ENCODE measurements around the gene KAT6B.
"Not testable (repeated sequence)": the region's sequence is repeated elsewhere in the genome, so short reads cannot be mapped to it uniquely, and the experiment has no call there.

Gene KAT6B

DNA sequence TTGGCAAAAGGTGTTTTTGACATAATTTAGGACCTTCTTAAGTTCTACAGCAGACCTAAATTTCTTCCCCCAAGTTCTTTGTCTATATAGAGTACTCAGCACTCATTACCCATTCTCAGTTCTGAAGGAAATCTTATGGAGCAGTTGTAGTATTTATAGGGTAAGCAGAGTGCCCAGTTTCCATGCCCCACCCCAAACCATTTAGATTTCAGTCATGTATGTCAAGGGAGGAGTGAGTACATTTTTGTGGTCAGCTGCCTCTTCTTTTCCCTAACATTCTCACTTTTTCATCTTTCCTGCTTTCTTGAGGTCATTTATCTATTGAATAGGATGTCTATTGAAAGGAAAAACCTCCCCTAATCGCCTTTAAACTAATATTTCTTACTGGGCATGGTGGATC lies 83.3 kb downstream of the KAT6B start:
- H3K4me1 Mint-ChIP-seq = peaks cover 47% of the 10 kb centered on the region
- DNase-seq (no peak), ATAC-seq (no peak)
- no peaks in the 10 kb centered on the region for H3K27me3 Mint-ChIP-seq
- H3K4me3 Mint-ChIP-seq = no peak overlapping the region
- H3K9me3 Mint-ChIP-seq = no peaks in the 10 kb centered on the region
- H3K27ac Mint-ChIP-seq = no peak overlapping the region

- DNase-seq = no peak
- H3K4me3 Mint-ChIP-seq = no peak overlapping the region
- H3K9me3 Mint-ChIP-seq = no peaks in the 10 kb centered on the region
- ATAC-seq = no peak
- H3K27ac Mint-ChIP-seq = no peak overlapping the region
- H3K4me1 Mint-ChIP-seq = peaks cover 43% of the 10 kb centered on the region
- no peaks in the 10 kb centered on the region for H3K27me3 Mint-ChIP-seq
Observed at GRCh38 chr10:74910241-74910975, 84.0 kb downstream of the KAT6B start.

- Mint-ChIP-seq H3K27ac (no peak overlapping the region), H3K4me3 (no peak overlapping the region), H3K9me3 (no peaks in the 10 kb centered on the region), H3K4me1 (peaks cover 39% of the 10 kb centered on the region), H3K27me3 (no peaks in the 10 kb centered on the region)
- no peak for ATAC-seq
- no peak for DNase-seq
Observed at GRCh38 chr10:74910976-74911350, 84.6 kb downstream of the KAT6B start.

- no peak overlapping the region for H3K27ac Mint-ChIP-seq
- no peaks in the 10 kb centered on the region for H3K9me3 Mint-ChIP-seq
- DNase-seq = no peak
- H3K4me1 Mint-ChIP-seq = peaks cover 39% of the 10 kb centered on the region
- H3K27me3 Mint-ChIP-seq = no peaks in the 10 kb centered on the region
- no peak for ATAC-seq
- H3K4me3 Mint-ChIP-seq = no peak overlapping the region
Observed at GRCh38 chr10:74912182-74912581, 85.8 kb downstream of the KAT6B start.

DNA sequence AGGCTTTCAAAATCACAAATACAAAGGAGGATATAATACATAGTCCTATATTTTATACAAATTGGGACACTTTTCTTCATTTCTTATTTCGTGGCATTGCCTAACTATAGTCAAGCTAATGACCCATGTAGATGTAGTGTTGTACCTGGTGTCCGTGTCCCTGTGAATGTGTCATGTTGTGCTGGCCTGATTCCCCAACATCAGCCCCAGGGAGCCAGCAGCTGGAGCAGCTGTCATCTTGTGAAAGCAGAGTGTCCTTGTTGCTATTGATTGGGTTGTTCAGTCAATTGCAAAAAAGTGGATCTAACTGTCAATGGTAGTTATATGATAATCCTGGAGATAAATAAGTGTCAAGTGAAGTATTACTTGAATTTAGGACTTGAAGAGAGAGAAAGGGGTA lies 86.3 kb downstream of the KAT6B start:
- Mint-ChIP-seq H3K4me3 (no peak overlapping the region), H3K27me3 (no peaks in the 10 kb centered on the region), H3K4me1 (peaks cover 34% of the 10 kb centered on the region), H3K27ac (no peak overlapping the region), H3K9me3 (no peaks in the 10 kb centered on the region)
- no peak for DNase-seq
- no peak for ATAC-seq

GRCh38 chr10:74913377-74913979 lies 87.1 kb downstream of the KAT6B start:
- H3K27ac Mint-ChIP-seq = peak overlapping the region in 1 of 2 donors; percentile 16
- no peaks in the 10 kb centered on the region for H3K9me3 Mint-ChIP-seq
- peaks cover 34% of the 10 kb centered on the region for H3K4me1 Mint-ChIP-seq
- peak overlapping the region; percentile 54 to 56 for H3K4me3 Mint-ChIP-seq
- H3K27me3 Mint-ChIP-seq = no peaks in the 10 kb centered on the region
- ATAC-seq (peak; percentile 63), DNase-seq (no peak)

- H3K27ac Mint-ChIP-seq = no peak overlapping the region
- H3K4me3 Mint-ChIP-seq = no peak overlapping the region
- peaks cover 5 to 8% of the 10 kb centered on the region in 2 donors for H3K9me3 Mint-ChIP-seq
- H3K4me1 Mint-ChIP-seq = peaks cover 24% of the 10 kb centered on the region
- H3K27me3 Mint-ChIP-seq = no peaks in the 10 kb centered on the region
- ATAC-seq (no peak), DNase-seq (no peak)
Observed at GRCh38 chr10:74916283-74916682, 89.9 kb downstream of the KAT6B start.

DNA sequence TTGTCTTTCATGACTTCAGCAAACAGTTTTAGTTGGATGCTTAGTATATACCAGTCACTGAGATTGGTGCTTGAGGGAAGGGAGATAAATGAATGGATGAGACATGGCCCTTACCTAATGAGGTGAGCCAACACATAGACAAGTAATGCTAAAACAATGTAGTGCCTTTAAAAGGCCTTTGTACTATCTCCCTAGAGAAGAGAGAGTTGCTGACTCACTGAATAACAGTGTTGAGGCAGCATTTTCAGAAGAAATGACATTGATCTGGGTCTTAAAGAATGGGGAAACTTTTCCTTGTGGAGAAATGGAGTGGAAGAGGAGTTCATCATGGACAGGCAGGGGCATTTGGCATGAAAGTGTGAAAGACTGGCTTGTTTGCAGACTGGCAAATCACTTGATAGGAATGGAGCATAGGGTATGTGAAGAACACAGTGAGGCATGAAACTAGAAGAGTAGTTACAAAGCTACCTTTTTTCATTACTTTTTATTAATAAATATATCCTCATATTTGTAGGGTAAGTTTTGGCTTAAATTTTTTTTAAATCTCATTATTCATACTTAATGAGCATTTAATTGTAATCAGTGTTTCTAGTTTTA lies 91.2 kb downstream of the KAT6B start:
- Mint-ChIP-seq H3K27me3 (no peaks in the 10 kb centered on the region), H3K27ac (no peak overlapping the region), H3K9me3 (peaks cover 5 to 8% of the 10 kb centered on the region in 2 donors), H3K4me3 (no peak overlapping the region), H3K4me1 (peaks cover 32% of the 10 kb centered on the region)
- DNase-seq (no peak), ATAC-seq (no peak)

- ATAC-seq = no peak
- Mint-ChIP-seq H3K4me3 (no peak overlapping the region), H3K9me3 (peaks cover 5 to 8% of the 10 kb centered on the region in 2 donors), H3K4me1 (peaks cover 34% of the 10 kb centered on the region), H3K27me3 (no peaks in the 10 kb centered on the region), H3K27ac (no peak overlapping the region)
- no peak for DNase-seq
Observed at GRCh38 chr10:74919671-74920070, 93.3 kb downstream of the KAT6B start.

DNA sequence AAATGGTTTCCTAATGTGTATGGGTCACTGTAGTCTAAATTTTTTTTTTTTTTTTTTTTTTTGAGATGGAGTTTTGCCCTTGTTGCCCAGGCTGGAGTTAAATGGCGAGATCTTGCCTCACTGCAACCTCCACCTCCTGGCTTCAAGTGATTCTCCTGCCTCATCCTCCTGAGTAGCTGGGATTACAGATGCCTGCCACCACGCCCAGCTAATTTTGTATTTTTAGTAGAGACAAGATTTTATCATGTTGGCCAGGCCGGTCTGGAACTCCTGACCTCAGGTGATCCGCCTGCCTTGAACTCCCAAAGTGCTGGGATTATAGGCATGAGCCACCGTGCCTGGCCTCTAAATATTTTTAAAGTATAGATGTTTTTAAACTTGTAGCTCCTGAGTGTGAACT lies 94.7 kb downstream of the KAT6B start:
- not testable (repeated sequence) for ATAC-seq, H3K27ac Mint-ChIP-seq, DNase-seq, H3K27me3 Mint-ChIP-seq, H3K9me3 Mint-ChIP-seq, H3K4me3 Mint-ChIP-seq
- peaks cover 33% of the 10 kb centered on the region for H3K4me1 Mint-ChIP-seq

DNA sequence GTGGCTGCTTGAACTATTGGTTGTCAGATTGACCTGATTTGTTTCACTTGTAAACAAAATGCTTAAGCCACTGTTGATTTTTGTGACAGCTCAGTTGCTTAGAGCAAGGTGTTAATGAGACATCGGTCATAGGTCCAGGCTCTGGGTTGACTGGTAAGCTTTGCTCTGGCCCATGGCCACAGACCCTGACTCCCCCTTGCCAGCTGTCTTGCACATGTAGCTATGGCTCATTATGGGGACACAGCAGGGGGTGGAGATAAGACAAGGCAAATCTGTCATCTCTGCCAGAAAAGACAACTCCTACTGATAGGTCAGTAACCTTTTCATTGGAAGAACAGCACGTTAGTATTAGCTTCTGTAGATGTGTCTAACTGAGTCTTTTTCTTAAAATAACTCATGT lies 95.3 kb downstream of the KAT6B start:
- H3K9me3 Mint-ChIP-seq = peaks cover 5 to 8% of the 10 kb centered on the region in 2 donors
- no peak overlapping the region for H3K4me3 Mint-ChIP-seq
- DNase-seq (no peak), ATAC-seq (no peak)
- H3K4me1 Mint-ChIP-seq = peaks cover 30% of the 10 kb centered on the region
- H3K27me3 Mint-ChIP-seq = no peaks in the 10 kb centered on the region
- H3K27ac Mint-ChIP-seq = no peak overlapping the region

GRCh38 chr10:74922921-74923320 lies 96.5 kb downstream of the KAT6B start:
- ATAC-seq (no peak), DNase-seq (no peak)
- Mint-ChIP-seq H3K4me3 (no peak overlapping the region), H3K27me3 (no peaks in the 10 kb centered on the region), H3K9me3 (peaks cover 5 to 8% of the 10 kb centered on the region in 2 donors), H3K4me1 (peaks cover 42% of the 10 kb centered on the region), H3K27ac (no peak overlapping the region)

- Mint-ChIP-seq H3K4me1 (peaks cover 46% of the 10 kb centered on the region), H3K9me3 (peaks cover 5 to 8% of the 10 kb centered on the region in 2 donors), H3K27ac (peak overlapping the region in 1 of 2 donors; percentile 49), H3K27me3 (no peaks in the 10 kb centered on the region), H3K4me3 (no peak overlapping the region)
- ATAC-seq = peak; percentile 48
- DNase-seq = no peak
Observed at GRCh38 chr10:74923556-74923955, 97.2 kb downstream of the KAT6B start.

- ATAC-seq = no peak
- peaks cover 5 to 6% of the 10 kb centered on the region in 2 donors for H3K9me3 Mint-ChIP-seq
- H3K4me1 Mint-ChIP-seq = peaks cover 46% of the 10 kb centered on the region
- no peaks in the 10 kb centered on the region for H3K27me3 Mint-ChIP-seq
- no peak for DNase-seq
- no peak overlapping the region for H3K4me3 Mint-ChIP-seq
- no peak overlapping the region for H3K27ac Mint-ChIP-seq
Observed at GRCh38 chr10:74924251-74924963, 98.0 kb downstream of the KAT6B start.

DNA sequence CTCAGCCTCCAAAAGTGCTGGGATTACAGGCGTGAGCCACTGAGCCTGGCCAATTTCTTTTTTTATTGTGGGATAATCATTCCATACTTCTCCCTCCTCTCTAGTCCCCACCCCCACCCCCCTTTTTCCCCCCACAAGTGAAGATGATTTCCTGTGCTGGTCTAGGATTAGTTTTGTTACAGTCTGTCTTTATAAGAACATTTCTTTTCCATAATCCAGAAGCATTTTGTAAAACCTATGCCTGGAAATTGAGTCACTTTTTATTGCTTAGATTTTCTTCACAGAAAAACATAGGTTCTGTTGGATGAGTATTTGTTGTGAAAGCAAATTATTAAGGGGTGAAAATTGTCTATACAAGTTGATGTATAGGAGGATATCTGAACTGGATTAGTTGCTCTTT lies 98.9 kb downstream of the KAT6B start:
- no peak overlapping the region for H3K27ac Mint-ChIP-seq
- H3K27me3 Mint-ChIP-seq = no peaks in the 10 kb centered on the region
- peaks cover 46% of the 10 kb centered on the region for H3K4me1 Mint-ChIP-seq

DNA sequence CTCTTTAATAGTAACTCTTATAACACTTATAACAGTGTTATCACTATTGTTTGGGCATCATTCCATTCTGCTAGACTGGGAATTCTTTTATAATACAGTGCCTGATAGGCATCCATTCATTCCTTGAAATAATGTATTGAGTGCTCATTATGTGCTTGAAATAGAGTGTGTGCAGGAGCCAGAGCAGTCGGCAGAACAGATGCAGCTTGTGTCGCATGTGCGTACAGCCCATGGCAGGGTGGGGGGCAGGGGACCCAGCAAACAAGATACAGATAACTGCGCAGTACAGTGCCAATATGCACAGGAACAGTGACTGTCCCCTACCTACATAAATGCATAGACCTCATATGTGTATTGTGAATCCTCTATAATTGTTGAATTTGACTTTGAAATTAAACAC lies 99.3 kb downstream of the KAT6B start:
- Mint-ChIP-seq H3K27me3 (no peaks in the 10 kb centered on the region), H3K4me3 (no peak overlapping the region), H3K9me3 (no peaks in the 10 kb centered on the region), H3K27ac (no peak overlapping the region), H3K4me1 (peaks cover 46% of the 10 kb centered on the region)
- no peak for ATAC-seq
- DNase-seq = no peak

More for the DNA sequence above, 98.9 kb downstream of the KAT6B start:
- H3K4me3 Mint-ChIP-seq = no peak overlapping the region
- no peaks in the 10 kb centered on the region for H3K9me3 Mint-ChIP-seq
- DNase-seq = no peak
- no peak for ATAC-seq

All from stimulated activated naive CD8-positive, alpha-beta T cell treated with anti-CD3 and anti-CD28 coated beads, Interleukin-15, amount 100 ng/mL, for 72 hours (primary cell).